Activated gamma-delta T cell treated with Interleukin-2 at 50 U/mL for 16 hours (primary cell): Measurements from ENCODE around the gene TCOF1.

Experiments
- DNase-seq: peaks from one replicate; pipeline ENCODE4 v3.0.0-alpha.2; 2020

Gene TCOF1

GRCh38 chr5:150391986-150392385, 34.5 kb downstream of the TCOF1 start:
- no peak for DNase-seq

DNA sequence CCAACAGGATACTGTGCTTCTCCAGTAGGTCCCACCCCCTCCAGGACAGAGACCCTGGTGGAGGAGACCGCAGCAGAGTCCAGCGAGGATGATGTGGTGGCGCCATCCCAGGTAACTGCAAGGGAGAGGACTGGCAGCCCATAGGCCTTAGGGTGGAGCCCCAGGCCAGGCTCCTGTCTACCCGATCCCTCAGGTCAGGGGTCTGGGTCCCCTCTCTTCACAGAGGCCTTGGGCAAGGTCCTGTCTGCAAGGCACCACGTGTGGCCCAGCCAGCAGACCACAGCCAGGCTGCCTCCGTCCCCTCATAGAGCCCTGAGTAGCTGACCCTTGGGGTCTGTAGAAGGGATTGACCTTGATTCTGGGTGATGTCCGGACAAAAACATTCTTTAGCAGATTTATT, 35.2 kb downstream of the TCOF1 start:
- no peak for DNase-seq

GRCh38 chr5:150393096-150393645, 35.7 kb downstream of the TCOF1 start:
- DNase-seq: no peak

GRCh38 chr5:150394131-150394530, 36.6 kb downstream of the TCOF1 start:
- no peak for DNase-seq

DNA sequence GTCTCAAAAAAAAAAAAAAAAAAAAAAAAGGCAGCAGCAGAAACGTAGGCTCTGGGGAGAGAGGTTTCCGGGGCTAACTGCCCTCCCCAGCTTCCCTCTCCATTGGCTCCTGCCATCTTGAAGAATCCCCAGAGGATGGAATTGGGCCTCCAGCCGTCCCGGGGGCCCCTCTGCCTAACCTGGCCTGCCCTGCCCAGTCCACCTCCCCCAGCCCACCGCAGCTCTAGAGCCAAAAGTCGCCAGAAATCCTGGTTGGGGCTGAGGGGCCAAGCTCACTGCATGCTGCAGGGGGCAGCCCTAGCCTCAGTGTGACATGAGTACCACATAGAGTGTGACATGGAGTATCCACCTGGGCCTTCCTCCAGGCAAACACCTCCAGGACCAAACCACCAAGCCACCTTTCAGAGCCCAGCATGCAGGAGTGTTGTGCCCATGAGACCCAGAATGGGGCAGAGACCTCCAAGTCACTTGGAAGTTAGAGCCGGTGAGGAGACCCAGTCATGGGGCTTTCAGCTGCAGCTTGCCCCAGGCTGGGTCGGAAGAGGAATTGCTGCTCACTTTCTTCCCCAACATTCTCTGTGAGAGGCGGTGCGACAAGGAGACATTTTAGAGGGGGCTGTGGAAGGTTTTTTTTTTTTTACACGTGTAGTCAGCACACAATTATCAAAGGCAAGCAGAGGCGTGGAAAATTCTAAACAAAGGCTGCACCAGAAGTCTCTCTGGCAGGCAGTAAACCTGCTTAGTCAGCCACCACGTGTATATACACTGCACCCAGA, 37.6 kb downstream of the TCOF1 start:
- DNase-seq: no peak

DNA sequence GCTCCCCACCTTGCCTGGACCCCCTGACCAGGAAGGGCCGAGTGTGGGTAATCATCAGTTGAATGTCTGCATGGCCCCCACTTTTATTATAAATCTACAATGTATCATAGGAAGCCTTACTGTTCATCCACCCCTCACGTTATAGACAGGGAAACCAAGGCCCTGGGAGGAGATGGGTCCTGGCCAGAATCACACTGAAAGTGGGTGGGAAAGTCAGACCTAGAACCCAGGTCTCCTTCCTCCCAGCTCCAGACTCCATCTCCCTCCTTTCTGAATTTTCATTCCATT, 38.1 kb downstream of the TCOF1 start:
- no peak for DNase-seq

DNA sequence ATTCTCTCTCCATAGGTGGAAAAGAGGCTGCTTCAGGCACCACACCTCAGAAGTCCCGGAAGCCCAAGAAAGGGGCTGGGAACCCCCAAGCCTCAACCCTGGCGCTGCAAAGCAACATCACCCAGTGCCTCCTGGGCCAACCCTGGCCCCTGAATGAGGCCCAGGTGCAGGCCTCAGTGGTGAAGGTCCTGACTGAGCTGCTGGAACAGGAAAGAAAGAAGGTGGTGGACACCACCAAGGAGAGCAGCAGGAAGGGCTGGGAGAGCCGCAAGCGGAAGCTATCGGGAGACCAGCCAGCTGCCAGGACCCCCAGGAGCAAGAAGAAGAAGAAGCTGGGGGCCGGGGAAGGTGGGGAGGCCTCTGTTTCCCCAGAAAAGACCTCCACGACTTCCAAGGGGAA, 38.8 kb downstream of the TCOF1 start:
- no peak for DNase-seq

GRCh38 chr5:150397146-150397781, 39.8 kb downstream of the TCOF1 start:
- no peak for DNase-seq

DNA sequence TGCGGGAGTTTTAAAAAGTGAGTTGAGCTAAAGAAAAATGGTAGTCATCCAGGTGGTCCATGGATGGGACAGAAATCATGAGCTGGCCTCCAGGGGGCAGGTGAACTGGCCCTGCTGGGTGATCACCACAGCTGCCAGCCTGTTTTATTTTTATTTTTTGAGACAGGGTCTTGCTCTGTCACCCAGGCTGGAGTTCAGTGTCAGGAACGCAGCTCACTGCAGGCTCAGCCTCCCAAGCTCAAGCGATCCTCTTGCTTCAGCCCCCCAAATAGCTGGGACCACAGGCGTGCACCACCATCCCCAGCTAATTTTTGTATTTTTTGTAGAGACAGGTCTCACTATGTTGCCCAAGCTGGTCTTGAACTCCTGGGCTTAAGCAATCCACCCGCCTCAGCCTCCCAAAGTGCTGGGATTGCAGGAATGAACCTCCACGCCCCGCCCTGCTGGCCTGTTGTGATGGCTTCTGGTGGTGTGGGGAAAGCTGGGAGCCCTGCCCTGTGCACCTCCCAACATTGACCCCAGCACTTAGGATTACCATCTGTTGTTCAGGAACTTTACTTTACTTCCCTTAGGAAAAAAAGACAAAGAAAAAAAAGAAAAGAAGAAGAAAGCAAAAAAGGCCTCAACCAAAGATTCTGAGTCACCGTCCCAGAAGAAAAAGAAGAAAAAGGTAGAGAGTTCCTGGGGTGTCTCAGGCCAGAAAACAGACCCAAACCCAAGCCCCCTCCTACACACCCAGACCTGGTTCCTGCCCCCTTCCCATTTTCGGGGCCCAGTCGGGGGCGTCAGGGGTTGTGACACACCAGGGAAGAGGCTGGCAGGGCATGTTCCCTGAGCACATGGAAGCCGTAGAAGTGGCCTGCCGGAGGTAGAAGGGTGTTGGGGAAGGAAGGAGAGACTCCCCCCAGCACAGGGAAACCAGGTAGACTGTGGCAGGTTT, 40.6 kb downstream of the TCOF1 start:
- no peak for DNase-seq

- DNase-seq: no peak
Measured at GRCh38 chr5:150398722-150399523, 41.4 kb downstream of the TCOF1 start.

GRCh38 chr5:150399524-150400211, 42.2 kb downstream of the TCOF1 start:
- no peak for DNase-seq

- no peak for DNase-seq
Measured at GRCh38 chr5:150400316-150401075, 43.0 kb downstream of the TCOF1 start.

DNA sequence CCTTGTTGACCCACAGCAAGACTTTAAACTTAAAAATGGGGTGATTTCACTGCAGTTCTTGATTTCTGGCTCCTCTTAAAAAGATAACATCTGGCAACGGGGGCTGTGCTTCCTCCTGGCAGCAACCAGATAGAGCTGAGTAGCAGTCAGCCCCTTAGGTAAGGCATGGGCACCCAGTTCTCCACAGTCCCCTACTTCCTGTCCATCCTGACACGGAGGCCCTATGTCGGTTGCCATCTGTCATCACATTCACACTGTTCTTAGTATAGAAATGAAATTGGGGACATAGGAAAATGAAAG, 43.5 kb downstream of the TCOF1 start:
- DNase-seq: no peak

DNA sequence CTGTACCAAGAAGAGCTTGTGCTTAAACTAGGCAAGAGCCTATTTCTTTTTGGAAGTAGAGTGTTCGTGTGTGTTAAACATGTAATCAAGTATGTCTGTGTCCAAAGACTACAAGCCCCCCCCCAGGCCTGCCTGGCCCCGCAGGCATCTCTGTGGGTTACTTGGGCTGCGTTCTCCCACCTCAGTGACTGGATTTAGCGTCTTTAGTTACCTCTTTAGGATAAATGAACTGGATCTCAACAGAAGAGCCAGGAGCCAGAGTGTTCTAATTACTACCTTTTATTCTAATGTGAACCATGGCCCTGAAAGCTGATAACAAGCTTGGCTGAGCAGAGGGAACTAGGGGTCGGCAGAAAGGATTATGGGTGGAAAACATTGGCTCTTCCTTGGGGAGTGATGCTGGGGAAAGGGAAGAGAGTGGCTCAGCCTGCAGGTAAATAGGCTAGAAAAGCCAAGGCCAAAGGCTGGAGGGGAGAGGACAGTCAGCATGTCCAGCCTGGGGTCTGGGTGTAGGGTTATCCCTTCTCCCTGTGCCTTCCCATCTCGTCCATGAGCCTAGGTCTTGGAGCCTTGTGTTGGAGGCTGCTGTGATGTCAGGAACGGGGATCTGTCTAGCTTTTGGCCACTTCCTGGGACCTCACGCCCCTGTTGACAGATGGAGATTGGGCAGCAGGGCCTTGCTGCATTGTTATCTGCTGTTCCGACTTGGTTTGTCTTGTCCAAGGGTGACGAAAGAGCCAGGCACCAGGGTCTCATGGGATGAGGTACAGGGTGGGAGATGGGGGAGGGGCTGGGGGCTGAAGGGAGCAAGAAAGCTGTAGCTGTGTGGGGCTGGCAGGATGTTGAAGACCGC, 44.1 kb downstream of the TCOF1 start:
- DNase-seq: no peak

DNA sequence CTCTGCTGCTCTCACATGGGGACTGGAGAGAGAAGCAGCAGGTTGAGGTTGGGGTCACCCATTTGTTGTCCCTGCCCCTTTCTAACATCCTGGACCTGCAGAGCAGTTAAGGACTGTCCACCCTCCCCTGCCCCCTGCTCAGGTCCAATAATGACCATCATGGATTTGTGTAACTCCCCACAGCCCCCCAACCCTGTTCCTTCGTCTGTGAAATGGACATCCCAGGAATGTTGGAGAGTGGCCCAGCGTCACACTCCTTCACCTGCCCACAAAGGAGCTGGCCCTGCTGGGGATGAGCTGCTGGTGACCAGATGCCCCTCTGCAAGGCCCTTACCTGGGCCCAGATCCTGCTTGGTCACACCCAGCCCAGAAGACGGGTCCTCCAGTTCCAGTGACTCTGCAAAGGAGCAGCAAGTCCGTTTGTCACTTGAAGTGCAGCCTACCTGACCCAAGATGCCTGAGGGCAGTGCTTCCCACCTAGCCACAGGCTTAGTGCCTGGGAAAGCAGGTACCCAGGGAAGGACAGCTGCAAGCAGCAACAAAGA, 44.8 kb downstream of the TCOF1 start:
- DNase-seq: no peak

- DNase-seq: no peak
Measured at GRCh38 chr5:150402901-150403342, 45.4 kb downstream of the TCOF1 start.

- DNase-seq: no peak
Measured at GRCh38 chr5:150404121-150404520, 46.6 kb downstream of the TCOF1 start.

DNA sequence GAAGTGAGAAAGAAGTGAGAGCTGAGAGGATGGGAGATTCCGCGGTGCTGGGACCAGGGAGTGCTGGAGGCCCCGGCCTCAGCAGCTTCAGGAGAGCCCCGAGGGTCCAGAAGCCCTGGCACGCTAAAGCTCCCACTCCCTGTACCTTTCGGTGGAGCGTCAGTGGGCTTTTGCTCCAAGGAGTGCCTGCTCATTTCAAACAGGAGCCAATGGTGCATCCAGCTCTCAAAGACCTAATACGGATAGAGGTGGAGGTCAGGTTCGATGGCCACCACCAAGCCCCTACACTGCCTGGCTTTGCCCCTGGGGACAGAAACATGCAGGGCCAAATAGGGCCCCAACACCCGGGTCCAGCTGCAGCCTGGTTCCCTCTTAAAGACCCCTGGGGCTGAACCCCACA, 47.0 kb downstream of the TCOF1 start:
- DNase-seq: no peak

- no peak for DNase-seq
Measured at GRCh38 chr5:150404941-150405816, 47.7 kb downstream of the TCOF1 start.
